ENCODE results near the gene MOB2. TPM values are rescaled to one million over a fixed set of nuclear protein-coding genes. Genes with fewer than 3 reads are reported as not detected.

The MOB2 gene
- total RNA-seq, 1 donor = 16.8 TPM

- DNase-seq (ENCODE audit: low read depth) = no peak
- TF ChIP-seq, protein P1, sequence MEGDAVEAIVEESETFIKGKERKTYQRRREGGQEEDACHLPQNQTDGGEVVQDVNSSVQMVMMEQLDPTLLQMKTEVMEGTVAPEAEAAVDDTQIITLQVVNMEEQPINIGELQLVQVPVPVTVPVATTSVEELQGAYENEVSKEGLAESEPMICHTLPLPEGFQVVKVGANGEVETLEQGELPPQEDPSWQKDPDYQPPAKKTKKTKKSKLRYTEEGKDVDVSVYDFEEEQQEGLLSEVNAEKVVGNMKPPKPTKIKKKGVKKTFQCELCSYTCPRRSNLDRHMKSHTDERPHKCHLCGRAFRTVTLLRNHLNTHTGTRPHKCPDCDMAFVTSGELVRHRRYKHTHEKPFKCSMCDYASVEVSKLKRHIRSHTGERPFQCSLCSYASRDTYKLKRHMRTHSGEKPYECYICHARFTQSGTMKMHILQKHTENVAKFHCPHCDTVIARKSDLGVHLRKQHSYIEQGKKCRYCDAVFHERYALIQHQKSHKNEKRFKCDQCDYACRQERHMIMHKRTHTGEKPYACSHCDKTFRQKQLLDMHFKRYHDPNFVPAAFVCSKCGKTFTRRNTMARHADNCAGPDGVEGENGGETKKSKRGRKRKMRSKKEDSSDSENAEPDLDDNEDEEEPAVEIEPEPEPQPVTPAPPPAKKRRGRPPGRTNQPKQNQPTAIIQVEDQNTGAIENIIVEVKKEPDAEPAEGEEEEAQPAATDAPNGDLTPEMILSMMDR (IDR thresholded peaks at IDR 0.05; ENCODE audit: insufficient read depth, low read depth, low read length) = no peak
- no peak overlapping the region for H3K4me3 ChIP-seq (ENCODE audit: low read depth, low read length)
These were observed 29.8 kb downstream of the MOB2 start for GRCh38 chr11:1456596-1457325.

GRCh38 chr11:1456176-1456575, 30.4 kb downstream of the MOB2 start:
- DNase-seq (ENCODE audit: low read depth) = no peak
- H3K4me3 ChIP-seq (ENCODE audit: low read depth, low read length) = no peak overlapping the region
- TF ChIP-seq, protein P1 (IDR thresholded peaks at IDR 0.05; ENCODE audit: insufficient read depth, low read depth, low read length) = no peak

GRCh38 chr11:1455763-1456060, 30.9 kb downstream of the MOB2 start:
- no peak overlapping the region for H3K4me3 ChIP-seq (ENCODE audit: low read depth, low read length)
- DNase-seq (ENCODE audit: low read depth) = no peak
- TF ChIP-seq, protein P1 (IDR thresholded peaks at IDR 0.05; ENCODE audit: insufficient read depth, low read depth, low read length) = no peak

- TF ChIP-seq, protein P1 (IDR thresholded peaks at IDR 0.05; ENCODE audit: insufficient read depth, low read depth, low read length) = no peak
- no peak for DNase-seq (ENCODE audit: low read depth)
- no peak overlapping the region for H3K4me3 ChIP-seq (ENCODE audit: low read depth, low read length)
These were observed 31.4 kb downstream of the MOB2 start for GRCh38 chr11:1455032-1455762.

- TF ChIP-seq, protein P1 (IDR thresholded peaks at IDR 0.05; ENCODE audit: insufficient read depth, low read depth, low read length) = no peak
These were observed 32.0 kb downstream of the MOB2 start for GRCh38 chr11:1454576-1454975.

GRCh38 chr11:1453611-1454034, 33.0 kb downstream of the MOB2 start:
- H3K4me3 ChIP-seq (ENCODE audit: low read depth, low read length) = no peak overlapping the region
- DNase-seq (ENCODE audit: low read depth) = no peak
- TF ChIP-seq, protein P1 (IDR thresholded peaks at IDR 0.05; ENCODE audit: insufficient read depth, low read depth, low read length) = no peak

More at GRCh38 chr11:1454576-1454975, 32.0 kb downstream of the MOB2 start:
- DNase-seq (ENCODE audit: low read depth) = no peak
- H3K4me3 ChIP-seq (ENCODE audit: low read depth, low read length) = no peak overlapping the region
